A204.1 (cell line): ENCODE results near the gene COL25A1.
"Not testable (repeated sequence)": the region's sequence is repeated elsewhere in the genome, so short reads cannot be mapped to it uniquely, and the experiment has no call there.

ENCODE experiments used
- FAIRE-seq: peaks from 2 replicates; lab custom pipeline; 2012; peaks lifted over from hg19 to GRCh38; lab: Jason Lieb, UNC

COL25A1 gene

GRCh38 chr4:109166586-109166985, 135.9 kb downstream of the COL25A1 start:
- no peak for FAIRE-seq

- no peak for FAIRE-seq
Measured at GRCh38 chr4:109166126-109166525, 136.3 kb downstream of the COL25A1 start.

GRCh38 chr4:109164011-109164410, 138.4 kb downstream of the COL25A1 start:
- no peak for FAIRE-seq

- no peak for FAIRE-seq
Measured at GRCh38 chr4:109163493-109163892, 139.0 kb downstream of the COL25A1 start.

GRCh38 chr4:109162759-109163158, 139.7 kb downstream of the COL25A1 start:
- no peak for FAIRE-seq

GRCh38 chr4:109160494-109160893, 142.0 kb downstream of the COL25A1 start:
- FAIRE-seq = no peak

- no peak for FAIRE-seq
Measured at GRCh38 chr4:109157696-109158095, 144.8 kb downstream of the COL25A1 start.

GRCh38 chr4:109157205-109157604, 145.3 kb downstream of the COL25A1 start:
- FAIRE-seq = no peak

GRCh38 chr4:109156356-109156755, 146.1 kb downstream of the COL25A1 start:
- no peak for FAIRE-seq

- no peak for FAIRE-seq
Measured at GRCh38 chr4:109155682-109156283, 146.7 kb downstream of the COL25A1 start.

GRCh38 chr4:109155084-109155483, 147.4 kb downstream of the COL25A1 start:
- no peak for FAIRE-seq

- FAIRE-seq = no peak
Measured at GRCh38 chr4:109154424-109154823, 148.0 kb downstream of the COL25A1 start.

GRCh38 chr4:109149836-109150235, 152.6 kb downstream of the COL25A1 start:
- no peak for FAIRE-seq

- FAIRE-seq = no peak
Measured at GRCh38 chr4:109148577-109149075, 153.8 kb downstream of the COL25A1 start.

- no peak for FAIRE-seq
Measured at GRCh38 chr4:109147135-109147534, 155.3 kb downstream of the COL25A1 start.

- FAIRE-seq = no peak
Measured at GRCh38 chr4:109146499-109146898, 156.0 kb downstream of the COL25A1 start.

- not testable (repeated sequence) for FAIRE-seq
Measured at GRCh38 chr4:109138125-109138524, 164.3 kb downstream of the COL25A1 start.

GRCh38 chr4:109134921-109135320, 167.5 kb downstream of the COL25A1 start:
- FAIRE-seq = no peak

GRCh38 chr4:109134268-109134667, 168.2 kb downstream of the COL25A1 start:
- no peak for FAIRE-seq

- FAIRE-seq = no peak
Measured at GRCh38 chr4:109131559-109131958, 170.9 kb downstream of the COL25A1 start.

- FAIRE-seq = no peak
Measured at GRCh38 chr4:109128589-109128988, 173.9 kb downstream of the COL25A1 start.

GRCh38 chr4:109127866-109128265, 174.6 kb downstream of the COL25A1 start:
- no peak for FAIRE-seq

- FAIRE-seq = no peak
Measured at GRCh38 chr4:109126856-109127255, 175.6 kb downstream of the COL25A1 start.

GRCh38 chr4:109125084-109125483, 177.4 kb downstream of the COL25A1 start:
- no peak for FAIRE-seq

- no peak for FAIRE-seq
Measured at GRCh38 chr4:109123951-109124350, 178.5 kb downstream of the COL25A1 start.
